Smooth muscle cell (in vitro differentiated cells): ENCODE measurements around the gene HSBP1L1. TPM values are rescaled to one million over a fixed set of nuclear protein-coding genes. Genes with fewer than 3 reads are reported as not detected.

Experiments used
- DNase-seq: peaks from one replicate; lab custom pipeline; 2025; ENCODE audit not compliant: unreplicated experiment; lab: John Stamatoyannopoulos, UW
- H2AFZ ChIP-seq: fragments of 200-600 bp; sonication (generic); 2 replicates; pipeline ENCODE4 v1.6.0; 2016; ENCODE audit warnings: antibody characterized with exemption, low read depth, mild to moderate bottlenecking
- H3F3A ChIP-seq: fragments of 200-600 bp; sonication (generic); 2 replicates; pipeline ENCODE4 v1.6.0; 2017; ENCODE audit warnings: antibody characterized with exemption, low read depth
- H3K27ac ChIP-seq: fragments of 200-600 bp; sonication (generic); 2 replicates; pipeline ENCODE4 v1.5.1; 2016; ENCODE audit warnings: low read depth, mild to moderate bottlenecking
- H3K27me3 ChIP-seq: fragments of 200-600 bp; sonication (generic); 2 replicates; pipeline ENCODE4 v1.6.1; 2016; ENCODE audit warnings: low read depth, mild to moderate bottlenecking
- H3K36me3 ChIP-seq: fragments of 200-600 bp; sonication (generic); 2 replicates; pipeline ENCODE4 v1.5.1; 2016; ENCODE audit warnings: low read depth
- H3K4me1 ChIP-seq: fragments of 200-600 bp; sonication (generic); 2 replicates; pipeline ENCODE4 v1.5.1; 2016; ENCODE audit warnings: low read depth
- H3K4me2 ChIP-seq: fragments of 200-600 bp; sonication (generic); 2 replicates; pipeline ENCODE4 v1.6.0; 2016; ENCODE audit warnings: mild to moderate bottlenecking
- H3K4me3 ChIP-seq: fragments of 200-600 bp; sonication (generic); 2 replicates; pipeline ENCODE4 v1.5.1; 2016; ENCODE audit warnings: mild to moderate bottlenecking
- H3K79me2 ChIP-seq: fragments of 200-600 bp; sonication (generic); 2 replicates; pipeline ENCODE4 v1.6.0; 2016; ENCODE audit warnings: low read depth, mild to moderate bottlenecking
- H3K9ac ChIP-seq: fragments of 200-600 bp; sonication (generic); 2 replicates; pipeline ENCODE4 v1.6.0; 2016; ENCODE audit warnings: low read depth
- H3K9me3 ChIP-seq: fragments of 200-600 bp; sonication (generic); replicated peaks from 2 replicates; pipeline ENCODE4 v1.5.1; 2016; ENCODE audit warnings: low read depth
- H4K20me1 ChIP-seq: fragments of 200-600 bp; sonication (generic); 2 replicates; pipeline ENCODE4 v1.6.0; 2016; ENCODE audit warnings: low read depth
- CTCF ChIP-seq: fragments of 200-600 bp; sonication (generic); IDR thresholded peaks from 2 replicates; pipeline ENCODE4 v1.5.1; 2017; ENCODE audit warnings: borderline replicate concordance, mild to moderate bottlenecking, antibody characterized with exemption; ENCODE audit not compliant: insufficient read depth, poor library complexity, severe bottlenecking
- WGBS: methylation state at CpG from one replicate; pipeline ENCODE4 v1.1.7; 2016; ENCODE audit warnings: low lambda C conversion rate; 5-methylcytosine and 5-hydroxymethylcytosine counted together
- polyA plus RNA-seq: library from polyadenylated mRNA; unstranded; fragments of >200 nt; fragmentation: Nextera tagmentation; extraction: Ambion mirVana; gene quantifications from 2 replicates; pipeline ENCODE4 v1.2.1, GENCODE V29; 2016
- total RNA-seq: library from RNA; depleted of rRNA; stranded (reverse); fragments of >200 nt; gene quantifications from 2 replicates; pipeline ENCODE4 v1.2.3, GENCODE V29; 2014

The HSBP1L1 gene
- total and polyA plus RNA-seq, 2 experiments from 2014 or later: 12.4 to 24.6 TPM

- WGBS: 100% methylated on average over 6 of the region's 6 CpGs
- no peak overlapping the region for H2AFZ ChIP-seq
- H3K4me2 ChIP-seq: no peak overlapping the region
- H3K4me1 ChIP-seq: no peaks in the 10 kb centered on the region
- H3K9me3 ChIP-seq: peaks cover 7% of the 10 kb centered on the region
- no peaks in the 10 kb centered on the region for H3F3A ChIP-seq
- H3K36me3 ChIP-seq: peaks cover 16% of the 10 kb centered on the region
- H3K9ac ChIP-seq: no peak overlapping the region
- H3K4me3 ChIP-seq: no peak overlapping the region
- H3K27me3 ChIP-seq: no peaks in the 10 kb centered on the region
- peaks cover 52% of the 10 kb centered on the region for H4K20me1 ChIP-seq
- TF ChIP-seq CTCF: no peak
- DNase-seq: no peak
- H3K79me2 ChIP-seq: peaks cover 93% of the 10 kb centered on the region
- H3K27ac ChIP-seq: no peak overlapping the region
Measured at GRCh38 chr18:79935925-79936324, 28.5 kb upstream of the HSBP1L1 start.

GRCh38 chr18:79936641-79937040, 27.8 kb upstream of the HSBP1L1 start:
- no peaks in the 10 kb centered on the region for H3K27me3 ChIP-seq
- no peak overlapping the region for H3K4me2 ChIP-seq
- H3K27ac ChIP-seq: no peak overlapping the region
- no peaks in the 10 kb centered on the region for H3F3A ChIP-seq
- H3K9ac ChIP-seq: no peak overlapping the region
- H3K4me1 ChIP-seq: no peaks in the 10 kb centered on the region
- no peak for DNase-seq
- H3K79me2 ChIP-seq: peaks cover 92% of the 10 kb centered on the region
- 96% methylated on average over 12 of the region's 12 CpGs for WGBS
- H3K36me3 ChIP-seq: peaks cover 8% of the 10 kb centered on the region
- no peak for TF ChIP-seq CTCF
- H2AFZ ChIP-seq: no peak overlapping the region
- H3K9me3 ChIP-seq: peaks cover 7% of the 10 kb centered on the region
- H4K20me1 ChIP-seq: peaks cover 59% of the 10 kb centered on the region
- H3K4me3 ChIP-seq: no peak overlapping the region

GRCh38 chr18:79937103-79937860, 27.2 kb upstream of the HSBP1L1 start:
- Histone ChIP-seq H3K9ac (no peak overlapping the region), H3K4me3 (no peak overlapping the region), H3K9me3 (peaks cover 4% of the 10 kb centered on the region), H3K4me1 (no peaks in the 10 kb centered on the region), H3F3A (no peaks in the 10 kb centered on the region), H3K79me2 (peaks cover 89% of the 10 kb centered on the region), H2AFZ (no peak overlapping the region), H3K36me3 (peaks cover 5% of the 10 kb centered on the region), H4K20me1 (peaks cover 66% of the 10 kb centered on the region), H3K4me2 (no peak overlapping the region), H3K27ac (no peak overlapping the region), H3K27me3 (no peaks in the 10 kb centered on the region)
- no peak for TF ChIP-seq CTCF
- WGBS: 98% methylated on average over 25 of the region's 25 CpGs
- no peak for DNase-seq

- no peak overlapping the region for H3K9ac ChIP-seq
- no peak overlapping the region for H3K27ac ChIP-seq
- H3K79me2 ChIP-seq: peaks cover 80% of the 10 kb centered on the region
- peaks cover 75% of the 10 kb centered on the region for H4K20me1 ChIP-seq
- no peak overlapping the region for H3K4me2 ChIP-seq
- H3K4me3 ChIP-seq: no peak overlapping the region
- DNase-seq: no peak
- no peaks in the 10 kb centered on the region for H3K27me3 ChIP-seq
- H3F3A ChIP-seq: no peaks in the 10 kb centered on the region
- TF ChIP-seq CTCF: no peak
- peaks cover 1% of the 10 kb centered on the region for H3K9me3 ChIP-seq
- no peaks in the 10 kb centered on the region for H3K36me3 ChIP-seq
- H2AFZ ChIP-seq: no peak overlapping the region
- no peaks in the 10 kb centered on the region for H3K4me1 ChIP-seq
- 96% methylated on average over 9 of the region's 9 CpGs for WGBS
Measured at GRCh38 chr18:79938196-79938595, 26.2 kb upstream of the HSBP1L1 start.
